Body of pancreas (tissue), 4 donors: ENCODE results near the gene PRC1.

Source experiments
- POLR2A ChIP-seq, 3 donors: fragments of 450-650 bp; IDR thresholded peaks; one replicate each; pipeline ENCODE4 v1.6.1; 2016; ENCODE audit warnings: antibody characterized with exemption in 3 of 3, mild to moderate bottlenecking in 2 of 3
- TF ChIP-seq, protein P1 (sequence below), 7 experiments: fragments of 450-650 bp in 4 of 7; fragments of 200-600 bp in 3 of 7; sonication (generic) in 3 of 7; IDR thresholded peaks; one replicate each; pipeline ENCODE4 v1.5.1; 2016 to 2019; ENCODE audit warnings: antibody characterized with exemption in 7 of 7

DNA sequence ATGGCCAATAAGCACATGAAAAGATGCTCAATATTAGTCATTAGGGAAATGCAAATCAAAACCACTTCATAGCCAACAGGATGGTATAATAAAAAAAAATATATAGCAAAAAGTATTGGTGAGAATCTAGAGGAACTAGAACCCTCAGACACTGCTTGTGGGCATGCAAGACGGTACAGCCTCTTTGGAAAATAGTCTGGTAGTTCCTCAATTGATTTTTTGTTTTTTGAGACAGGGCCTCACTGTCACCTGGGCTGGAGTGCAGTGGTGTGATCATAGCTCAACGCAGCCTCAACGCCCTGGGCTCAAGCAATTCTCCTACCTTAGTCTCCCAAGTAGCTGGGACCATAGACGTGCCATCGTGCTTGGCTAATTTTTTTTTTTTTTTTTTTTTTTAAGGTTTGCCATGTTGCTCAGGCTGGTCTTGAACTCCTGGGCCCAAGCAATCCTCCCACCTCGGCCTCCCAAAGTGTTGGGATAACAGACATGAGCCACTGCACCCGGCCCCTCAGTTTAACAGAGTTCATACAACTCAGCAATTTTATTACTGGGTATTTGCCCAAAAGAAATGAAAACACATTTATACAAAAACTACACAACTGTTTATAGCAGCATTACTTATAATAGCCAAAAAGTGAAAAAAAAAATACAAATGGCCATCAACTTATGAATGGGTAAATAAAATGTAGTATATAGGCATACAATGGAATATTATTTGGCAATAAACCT lies 5.1 kb downstream of the PRC1 start:
- TF ChIP-seq, protein P1, sequence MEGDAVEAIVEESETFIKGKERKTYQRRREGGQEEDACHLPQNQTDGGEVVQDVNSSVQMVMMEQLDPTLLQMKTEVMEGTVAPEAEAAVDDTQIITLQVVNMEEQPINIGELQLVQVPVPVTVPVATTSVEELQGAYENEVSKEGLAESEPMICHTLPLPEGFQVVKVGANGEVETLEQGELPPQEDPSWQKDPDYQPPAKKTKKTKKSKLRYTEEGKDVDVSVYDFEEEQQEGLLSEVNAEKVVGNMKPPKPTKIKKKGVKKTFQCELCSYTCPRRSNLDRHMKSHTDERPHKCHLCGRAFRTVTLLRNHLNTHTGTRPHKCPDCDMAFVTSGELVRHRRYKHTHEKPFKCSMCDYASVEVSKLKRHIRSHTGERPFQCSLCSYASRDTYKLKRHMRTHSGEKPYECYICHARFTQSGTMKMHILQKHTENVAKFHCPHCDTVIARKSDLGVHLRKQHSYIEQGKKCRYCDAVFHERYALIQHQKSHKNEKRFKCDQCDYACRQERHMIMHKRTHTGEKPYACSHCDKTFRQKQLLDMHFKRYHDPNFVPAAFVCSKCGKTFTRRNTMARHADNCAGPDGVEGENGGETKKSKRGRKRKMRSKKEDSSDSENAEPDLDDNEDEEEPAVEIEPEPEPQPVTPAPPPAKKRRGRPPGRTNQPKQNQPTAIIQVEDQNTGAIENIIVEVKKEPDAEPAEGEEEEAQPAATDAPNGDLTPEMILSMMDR (IDR thresholded peaks at IDR 0.05), result no peak
- no peak for TF ChIP-seq POLR2A (IDR thresholded peaks at IDR 0.05)
